GM19397 (cell line): Measurements from ENCODE around the gene FBXL17.
"Not testable (repeated sequence)": the region's sequence is repeated elsewhere in the genome, so short reads cannot be mapped to it uniquely, and the experiment has no call there.

Experiments used
- ATAC-seq: cut with Tn5 transposase; IDR thresholded peaks from one replicate; pipeline ENCODE4 v1.9.1; 2021; ENCODE audit warnings: mild to moderate bottlenecking, moderate library complexity; ENCODE audit not compliant: unreplicated experiment

FBXL17 gene

DNA sequence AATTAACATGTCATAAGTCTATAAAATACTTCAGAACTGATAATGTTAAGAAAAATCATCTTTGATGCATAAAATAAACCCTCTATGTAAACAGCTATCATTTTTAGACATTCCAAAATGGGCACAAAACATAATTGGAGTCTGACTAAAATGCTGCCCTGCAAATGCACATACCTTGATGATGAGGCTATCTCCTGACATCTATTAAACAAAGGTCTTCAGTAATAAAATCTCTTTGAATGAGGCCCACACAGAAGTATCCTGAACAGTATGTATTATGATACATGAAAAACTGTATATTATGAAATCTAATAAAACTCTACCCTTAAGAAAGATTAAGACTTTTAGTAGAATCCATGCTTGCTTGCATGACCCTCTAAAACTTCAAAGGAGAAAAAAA, 66.1 kb downstream of the FBXL17 start:
- ATAC-seq = no peak

- no peak for ATAC-seq
These were observed 69.6 kb downstream of the FBXL17 start for GRCh38 chr5:108312258-108312657.

DNA sequence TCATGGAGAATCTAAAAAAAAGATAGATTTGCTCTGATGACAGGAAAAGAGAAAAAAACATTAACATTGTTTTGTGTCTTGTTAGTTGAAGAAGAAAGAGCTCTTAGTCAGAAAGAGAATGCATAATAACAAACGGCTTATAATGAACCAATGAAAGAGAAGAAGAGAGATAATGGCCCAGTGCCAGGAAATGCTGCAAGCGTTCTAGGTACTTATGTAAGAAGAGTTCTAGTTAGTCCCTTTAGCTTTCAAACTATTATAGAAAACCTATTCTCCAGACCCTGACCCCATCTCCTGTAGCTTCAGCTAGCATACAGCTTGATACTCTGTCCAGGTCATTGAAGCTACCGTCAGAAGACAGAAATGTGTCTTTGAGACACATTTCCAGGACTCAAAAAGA, 70.2 kb downstream of the FBXL17 start:
- no peak for ATAC-seq

DNA sequence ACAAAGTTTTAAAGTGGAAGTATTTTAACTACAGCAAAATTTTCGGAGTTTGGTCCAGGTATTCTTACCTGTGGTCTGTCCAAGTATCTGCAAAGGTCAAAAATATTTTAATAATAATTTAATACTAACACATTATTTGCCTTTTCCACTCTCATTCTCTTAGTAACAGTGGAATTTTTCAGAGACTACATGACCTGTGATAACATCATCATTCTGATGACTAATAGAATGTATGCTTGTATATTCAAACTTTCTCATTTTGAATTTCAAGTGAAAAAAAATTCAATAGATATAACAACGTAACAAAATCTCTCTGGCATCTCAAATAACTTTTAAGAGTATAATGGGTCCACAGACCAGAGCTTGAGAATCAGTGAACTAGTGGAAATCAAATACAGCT, 78.3 kb downstream of the FBXL17 start:
- ATAC-seq = no peak

- no peak for ATAC-seq
These were observed 78.8 kb downstream of the FBXL17 start for GRCh38 chr5:108303086-108303485.

DNA sequence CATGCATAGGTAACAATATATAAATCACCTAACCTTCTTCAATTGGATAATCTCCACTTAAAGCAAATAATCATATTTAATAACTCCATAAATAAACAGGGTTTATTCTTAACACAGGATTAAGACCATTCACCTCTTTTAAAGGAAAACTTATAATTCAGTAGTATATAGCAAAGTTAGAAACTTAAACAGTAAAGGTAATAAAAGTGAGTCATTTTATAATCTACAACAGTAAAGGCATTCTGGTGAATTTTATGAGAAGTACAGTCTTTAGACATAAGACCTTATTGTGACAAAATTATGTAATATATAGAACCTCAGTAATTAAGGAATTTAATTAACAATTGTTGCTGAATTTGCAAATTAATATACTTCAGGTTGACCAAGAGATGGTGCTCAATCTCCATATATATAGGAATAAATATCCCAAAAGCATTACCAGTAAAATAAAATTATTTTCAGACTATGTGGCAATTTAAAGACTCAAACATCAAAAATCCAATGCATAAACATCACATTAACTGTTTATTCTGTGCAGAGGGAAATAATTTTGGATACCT, 84.8 kb downstream of the FBXL17 start:
- no peak for ATAC-seq

DNA sequence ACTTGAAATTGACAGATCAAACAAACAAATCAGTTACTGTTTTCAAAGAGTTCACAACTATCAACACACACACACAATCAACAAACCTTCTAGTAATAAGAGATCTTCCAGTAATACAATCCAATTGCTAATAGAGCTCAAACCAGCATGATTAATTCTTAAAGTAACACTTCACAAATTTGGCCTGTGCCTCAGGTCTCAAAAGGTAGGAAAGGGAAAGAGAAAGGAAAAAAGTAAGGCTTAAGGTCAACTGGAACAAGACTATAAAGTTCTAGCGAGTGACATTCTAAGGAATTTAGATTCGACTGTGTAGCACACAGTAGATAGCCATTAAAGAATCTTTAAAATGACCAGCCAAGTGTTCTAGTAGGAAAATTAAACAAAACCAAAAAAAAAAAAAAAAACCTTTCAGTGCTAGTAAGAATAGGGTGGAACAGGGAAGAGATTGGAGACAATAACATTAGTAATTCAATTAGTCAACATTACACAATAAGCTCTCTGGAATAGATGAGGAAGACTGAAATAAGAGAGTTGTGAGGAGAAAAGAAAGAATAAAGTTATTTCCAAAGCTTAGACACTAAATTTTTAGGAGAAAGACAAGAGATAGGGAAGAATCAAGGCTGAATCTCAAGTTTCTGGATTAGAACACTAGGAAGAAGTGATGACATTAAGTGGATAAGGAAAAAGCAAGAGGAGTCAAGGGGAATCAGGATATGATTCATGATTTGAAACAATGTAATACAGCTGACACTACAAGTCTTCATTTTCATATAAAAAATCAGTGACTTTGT, 86.1 kb downstream of the FBXL17 start:
- no peak for ATAC-seq

DNA sequence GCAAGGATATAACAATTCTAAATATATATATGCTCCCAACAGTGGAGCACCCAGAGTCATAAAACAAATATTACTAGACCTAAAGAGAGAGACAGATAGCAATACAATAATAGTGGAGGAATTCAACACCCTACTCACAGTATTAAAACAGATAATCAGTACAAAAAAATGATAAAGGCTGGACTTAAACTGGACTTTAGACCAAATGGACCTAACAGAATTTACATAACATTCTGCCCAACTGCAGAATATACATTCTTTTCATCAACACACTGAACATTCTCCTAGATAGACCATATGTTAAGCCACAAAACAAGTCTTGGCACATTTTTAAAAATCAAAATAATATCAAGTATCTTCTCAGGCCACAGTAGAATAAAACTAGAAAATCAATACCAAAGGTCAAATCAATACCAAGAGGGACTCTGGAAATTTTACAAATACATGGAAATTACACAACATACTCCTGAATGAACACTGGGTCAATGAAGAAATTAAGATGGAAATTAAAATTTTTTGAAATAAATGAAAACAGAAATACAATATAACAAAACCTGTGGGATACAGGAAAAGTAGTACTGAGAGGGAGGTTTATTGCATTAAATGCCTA, 100.8 kb downstream of the FBXL17 start:
- no peak for ATAC-seq

DNA sequence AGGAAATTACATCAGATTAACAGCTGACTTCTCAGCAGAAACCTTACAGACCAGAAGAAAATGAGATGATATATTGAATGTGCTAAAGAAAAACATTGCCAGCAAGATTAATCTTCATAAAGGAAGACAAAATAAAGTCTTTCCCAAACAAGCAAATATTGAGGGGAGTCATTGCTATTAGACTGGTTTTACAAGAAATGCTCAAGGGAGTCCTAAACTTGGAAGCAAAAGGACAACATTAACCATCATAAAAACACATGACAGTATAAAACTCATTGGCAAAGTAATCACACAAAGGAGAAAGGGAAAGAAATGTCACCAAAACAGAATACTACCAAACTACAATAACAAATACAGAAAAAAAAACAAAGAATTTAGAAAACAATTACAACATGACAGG, 101.7 kb downstream of the FBXL17 start:
- no peak for ATAC-seq

- no peak for ATAC-seq
These were observed 103.3 kb downstream of the FBXL17 start for GRCh38 chr5:108278285-108279240.

DNA sequence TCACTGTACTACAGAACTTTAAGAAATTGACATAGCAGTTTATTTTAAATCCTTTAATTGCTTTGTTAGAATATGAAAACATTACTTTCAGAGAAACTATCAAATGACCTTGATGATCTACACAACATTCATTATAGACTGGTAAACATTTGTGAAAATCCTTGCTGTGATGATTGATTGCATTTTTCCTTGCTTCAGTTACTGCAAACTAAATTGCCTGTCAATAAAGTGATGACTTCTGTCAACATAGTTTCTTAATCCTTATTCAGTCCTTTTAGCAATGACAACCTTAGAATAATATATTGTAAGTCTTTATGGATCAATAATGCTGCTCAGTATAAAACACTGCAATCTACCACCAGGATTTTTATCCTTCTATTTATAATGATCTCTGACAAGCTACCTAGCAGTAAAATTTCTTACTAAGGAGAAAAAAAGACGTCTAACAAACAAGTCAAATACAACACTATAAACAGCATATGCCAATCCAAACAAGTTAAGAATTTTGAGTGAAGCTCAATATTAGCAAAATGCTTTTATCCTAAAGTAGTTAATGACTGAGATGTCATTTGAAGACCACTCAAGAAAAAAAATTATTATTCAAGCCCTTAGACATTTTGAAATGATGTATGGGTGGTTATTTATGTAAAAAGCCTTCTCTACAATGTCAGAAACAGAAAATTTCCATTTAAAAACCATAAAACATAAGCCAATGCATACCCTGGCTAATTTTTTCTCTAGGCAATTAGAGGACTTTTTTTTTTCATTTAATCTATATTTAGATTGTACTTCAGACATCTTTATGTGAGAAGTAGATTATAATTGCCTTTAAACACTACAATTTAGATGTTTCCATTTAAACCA, 105.5 kb downstream of the FBXL17 start:
- ATAC-seq = no peak

- ATAC-seq = not testable (repeated sequence)
These were observed 107.8 kb downstream of the FBXL17 start for GRCh38 chr5:108274080-108274479.

DNA sequence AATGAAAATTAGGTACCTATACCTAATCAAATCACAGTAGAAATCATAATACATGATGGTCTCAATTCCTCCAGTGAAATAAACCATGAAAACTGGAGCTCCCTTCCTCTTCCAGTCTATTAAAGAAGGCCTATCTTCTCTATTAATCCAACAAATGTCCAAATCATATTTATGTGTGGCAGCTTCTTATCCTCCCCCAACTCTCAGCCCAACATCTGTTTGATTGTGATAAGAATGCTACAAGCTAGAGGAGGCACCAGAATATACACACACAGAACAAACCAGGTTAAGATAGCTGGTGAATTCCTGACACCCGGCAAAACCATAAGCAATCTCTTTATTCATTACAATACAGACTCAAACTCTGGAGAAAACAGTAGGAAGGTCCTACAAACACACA, 110.8 kb downstream of the FBXL17 start:
- ATAC-seq = no peak

GRCh38 chr5:108266242-108266641, 115.7 kb downstream of the FBXL17 start:
- no peak for ATAC-seq

DNA sequence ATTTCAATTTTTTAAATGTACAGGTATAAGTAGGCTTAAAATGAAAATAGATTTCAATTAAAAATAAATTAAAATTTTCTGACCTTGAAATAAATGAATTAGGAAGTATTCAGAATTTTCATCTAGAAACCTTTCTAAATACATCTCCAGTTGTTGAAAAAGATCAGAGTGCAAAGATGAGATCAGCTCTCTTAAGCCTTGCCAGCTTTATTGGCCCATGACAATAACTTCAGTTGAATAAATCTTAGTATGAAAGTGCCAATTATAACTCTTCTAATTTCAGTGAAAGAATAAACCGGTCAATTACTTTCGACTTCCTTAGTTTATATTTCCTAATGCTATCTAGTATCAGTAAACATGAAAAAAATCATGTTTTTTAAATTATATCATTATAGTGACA, 117.4 kb downstream of the FBXL17 start:
- ATAC-seq = no peak

DNA sequence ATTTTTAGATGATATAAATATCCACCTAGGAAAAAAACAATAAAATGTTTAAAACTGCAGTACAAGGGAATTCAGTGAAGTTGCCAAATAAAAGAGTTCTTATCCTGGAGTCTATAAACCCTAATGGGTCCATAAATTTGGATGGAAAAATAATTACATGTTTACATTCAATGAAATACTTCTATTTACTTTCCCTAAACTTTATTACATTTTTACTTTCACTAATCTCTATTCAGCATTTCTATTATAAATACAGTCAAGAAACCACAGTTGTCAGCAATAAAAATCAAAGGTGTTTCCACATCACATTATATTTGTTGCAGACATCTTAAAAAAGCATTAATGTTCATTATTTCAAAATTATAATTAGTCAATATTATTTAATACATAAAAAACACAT, 118.6 kb downstream of the FBXL17 start:
- ATAC-seq = no peak

DNA sequence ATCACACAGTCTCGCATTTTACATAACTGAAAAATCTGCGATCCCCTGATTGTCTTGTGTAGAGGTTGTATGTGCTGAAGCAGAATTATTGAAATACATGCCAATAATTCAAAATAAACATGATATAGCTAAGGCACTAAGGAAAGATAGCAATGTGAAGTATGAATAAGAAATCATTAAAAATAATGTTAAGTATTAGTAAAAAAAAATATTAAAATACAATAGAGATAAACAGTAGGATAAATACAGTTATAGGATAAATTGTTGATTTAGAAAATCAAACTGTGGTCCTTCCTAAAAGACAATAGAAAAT, 121.1 kb downstream of the FBXL17 start:
- ATAC-seq = no peak

GRCh38 chr5:108260117-108260857, 121.6 kb downstream of the FBXL17 start:
- peak; percentile 94 for ATAC-seq

DNA sequence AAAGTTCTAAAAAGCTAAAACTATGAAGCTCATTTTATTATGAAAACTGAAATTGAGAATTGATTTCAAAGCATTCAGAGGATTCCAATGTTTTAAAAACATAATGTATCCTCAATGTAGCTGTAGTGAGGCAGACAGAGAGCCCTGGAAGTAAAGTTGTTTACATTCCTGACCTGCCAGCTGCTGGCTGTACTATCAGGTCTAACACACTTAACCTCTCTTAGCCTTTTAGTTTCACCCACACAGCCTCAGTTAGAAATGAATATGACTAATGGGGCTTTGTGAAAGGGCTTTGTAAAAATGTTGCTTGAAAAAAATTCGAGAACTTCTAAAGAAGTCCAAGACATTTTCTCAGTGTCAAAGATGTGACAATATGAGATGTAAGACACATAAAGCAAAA, 122.6 kb downstream of the FBXL17 start:
- ATAC-seq = no peak

GRCh38 chr5:108257996-108258395, 123.9 kb downstream of the FBXL17 start:
- no peak for ATAC-seq
